ENCODE measurements around the gene STK4. TPM values are rescaled to one million over a fixed set of nuclear protein-coding genes. Genes with fewer than 3 reads are reported as not detected.

STK4 gene
- total RNA-seq, 4 donors from 2014 or later, result 27.7 to 128 (median 42.9) TPM

DNA sequence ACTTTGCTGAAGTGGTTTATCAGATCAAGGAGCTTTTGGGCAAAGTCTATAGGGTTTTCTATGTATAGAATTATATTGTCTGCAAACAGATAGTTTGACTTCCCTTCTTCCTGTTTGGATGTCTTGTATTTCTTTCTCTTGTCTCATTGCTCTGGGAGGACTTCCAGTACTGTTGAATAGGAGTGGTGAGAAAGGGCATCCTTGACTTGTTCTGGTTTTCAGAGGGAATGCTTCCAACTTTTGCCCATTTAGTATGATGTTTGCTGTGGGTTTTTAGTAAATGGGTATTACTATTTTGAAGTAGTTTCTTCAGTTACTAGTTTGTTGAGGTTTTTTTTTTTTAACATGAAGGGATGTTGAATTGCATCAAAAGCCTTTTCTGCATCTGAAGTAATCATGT, 98.5 kb downstream of the STK4 start:
- no peaks in the 10 kb centered on the region for H3K9me3 ChIP-seq
- no peak overlapping the region for H3K27ac ChIP-seq
- TF ChIP-seq, protein P1, sequence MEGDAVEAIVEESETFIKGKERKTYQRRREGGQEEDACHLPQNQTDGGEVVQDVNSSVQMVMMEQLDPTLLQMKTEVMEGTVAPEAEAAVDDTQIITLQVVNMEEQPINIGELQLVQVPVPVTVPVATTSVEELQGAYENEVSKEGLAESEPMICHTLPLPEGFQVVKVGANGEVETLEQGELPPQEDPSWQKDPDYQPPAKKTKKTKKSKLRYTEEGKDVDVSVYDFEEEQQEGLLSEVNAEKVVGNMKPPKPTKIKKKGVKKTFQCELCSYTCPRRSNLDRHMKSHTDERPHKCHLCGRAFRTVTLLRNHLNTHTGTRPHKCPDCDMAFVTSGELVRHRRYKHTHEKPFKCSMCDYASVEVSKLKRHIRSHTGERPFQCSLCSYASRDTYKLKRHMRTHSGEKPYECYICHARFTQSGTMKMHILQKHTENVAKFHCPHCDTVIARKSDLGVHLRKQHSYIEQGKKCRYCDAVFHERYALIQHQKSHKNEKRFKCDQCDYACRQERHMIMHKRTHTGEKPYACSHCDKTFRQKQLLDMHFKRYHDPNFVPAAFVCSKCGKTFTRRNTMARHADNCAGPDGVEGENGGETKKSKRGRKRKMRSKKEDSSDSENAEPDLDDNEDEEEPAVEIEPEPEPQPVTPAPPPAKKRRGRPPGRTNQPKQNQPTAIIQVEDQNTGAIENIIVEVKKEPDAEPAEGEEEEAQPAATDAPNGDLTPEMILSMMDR (IDR thresholded peaks at IDR 0.05), result no peak
- TF ChIP-seq POLR2A (IDR thresholded peaks at IDR 0.05), result no peak
- no peaks in the 10 kb centered on the region for H3K27me3 ChIP-seq
- no peak overlapping the region for H3K4me3 ChIP-seq
- H3K36me3 ChIP-seq, result peaks cover 0 to 17% (median 0%) of the 10 kb centered on the region in 3 donors
- H3K4me1 ChIP-seq, result no peaks in the 10 kb centered on the region
- no peak for DNase-seq

DNA sequence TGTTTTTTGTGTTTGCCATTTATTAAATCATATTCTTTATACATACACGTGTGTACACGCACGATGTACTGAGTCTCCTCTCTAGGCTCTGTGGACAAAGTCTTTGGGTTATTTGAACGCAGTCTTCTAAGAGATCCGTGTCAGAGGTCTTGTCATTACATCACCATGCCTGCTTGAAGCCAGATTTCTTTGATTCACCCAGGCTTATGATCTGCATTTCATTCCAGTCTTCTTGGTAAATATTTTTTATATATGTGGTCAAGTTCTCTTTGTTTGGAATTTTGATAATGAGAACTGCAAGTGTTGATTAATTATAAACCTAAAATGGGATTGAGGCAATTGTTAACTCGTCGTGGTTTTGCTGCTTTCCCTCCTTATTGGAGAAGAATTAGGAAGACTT, 100.1 kb downstream of the STK4 start:
- Histone ChIP-seq H3K4me3 (no peak overlapping the region), H3K9me3 (no peaks in the 10 kb centered on the region), H3K4me1 (no peaks in the 10 kb centered on the region), H3K27me3 (no peaks in the 10 kb centered on the region), H3K27ac (no peak overlapping the region), H3K36me3 (peaks cover 0 to 17% (median 0%) of the 10 kb centered on the region in 3 donors)
- no peak for DNase-seq
- no peak for TF ChIP-seq POLR2A (IDR thresholded peaks at IDR 0.05)
- TF ChIP-seq, protein P1 (IDR thresholded peaks at IDR 0.05), result no peak

DNA sequence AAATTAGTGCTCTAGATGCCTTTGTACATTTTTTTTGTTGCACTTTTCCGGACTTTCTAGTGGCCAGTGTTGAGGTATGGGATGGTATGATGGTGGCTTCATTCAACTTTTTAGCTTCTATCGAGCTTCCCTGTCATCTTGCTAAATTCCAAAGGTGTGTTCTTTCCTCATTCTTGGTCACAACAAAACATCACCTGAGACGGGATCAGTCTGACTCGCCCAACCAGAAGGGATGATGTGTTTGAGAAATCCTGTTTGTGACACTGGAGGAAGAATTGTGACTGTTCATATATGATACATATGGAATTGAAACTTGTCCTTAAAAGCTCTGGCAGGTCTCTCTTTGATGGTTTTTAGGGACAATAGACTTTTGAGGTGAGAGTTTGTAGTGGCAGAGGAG, 100.8 kb downstream of the STK4 start:
- Histone ChIP-seq H3K9me3 (no peaks in the 10 kb centered on the region), H3K27ac (no peak overlapping the region), H3K4me3 (no peak overlapping the region), H3K27me3 (no peaks in the 10 kb centered on the region), H3K36me3 (peaks cover 0 to 17% (median 0%) of the 10 kb centered on the region in 3 donors), H3K4me1 (no peaks in the 10 kb centered on the region)
- DNase-seq, result no peak
- TF ChIP-seq, protein P1 (IDR thresholded peaks at IDR 0.05), result no peak
- no peak for TF ChIP-seq POLR2A (IDR thresholded peaks at IDR 0.05)

DNA sequence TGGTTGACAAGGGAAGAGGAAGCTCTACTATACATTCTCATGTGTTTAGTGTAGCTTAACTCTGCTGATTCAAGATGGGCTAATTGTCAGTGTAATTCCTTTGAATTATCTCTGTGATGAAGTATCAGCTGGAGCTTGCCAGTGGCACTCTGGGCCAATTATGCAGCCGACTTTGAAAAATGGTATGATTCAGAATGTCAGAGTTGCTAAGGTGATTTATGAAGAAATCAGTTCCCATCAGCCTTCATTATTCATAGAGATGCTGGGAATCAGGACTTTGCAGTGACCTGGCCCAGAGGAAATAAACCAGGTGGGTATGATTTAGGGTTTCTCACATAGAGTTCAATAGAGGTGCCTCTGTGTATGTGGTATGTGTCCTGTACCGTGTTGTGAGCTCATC, 101.2 kb downstream of the STK4 start:
- no peaks in the 10 kb centered on the region for H3K4me1 ChIP-seq
- no peak overlapping the region for H3K27ac ChIP-seq
- no peak overlapping the region for H3K4me3 ChIP-seq
- peaks cover 0 to 17% (median 0%) of the 10 kb centered on the region in 3 donors for H3K36me3 ChIP-seq
- no peaks in the 10 kb centered on the region for H3K27me3 ChIP-seq
- no peak for TF ChIP-seq POLR2A (IDR thresholded peaks at IDR 0.05)
- TF ChIP-seq, protein P1 (IDR thresholded peaks at IDR 0.05), result no peak
- no peak for DNase-seq
- no peaks in the 10 kb centered on the region for H3K9me3 ChIP-seq

DNA sequence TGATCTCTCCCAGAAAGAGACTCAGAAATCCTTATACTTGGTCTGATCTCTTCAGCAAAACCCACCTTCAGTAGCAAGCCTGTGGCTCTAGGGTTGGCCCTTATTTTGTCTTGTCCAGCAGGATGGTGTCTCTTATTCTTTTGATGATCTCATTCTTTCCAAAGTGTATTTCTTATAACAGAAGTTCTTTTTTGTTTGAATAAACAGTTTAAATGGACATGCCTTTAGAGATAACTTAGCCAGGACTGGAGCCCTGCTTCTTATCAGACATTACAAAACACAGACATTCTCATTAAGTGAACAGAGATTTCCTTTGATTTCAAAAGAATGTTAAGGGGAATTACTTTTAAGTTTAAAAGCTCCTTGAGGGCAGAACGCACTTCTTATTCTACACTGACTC, 102.9 kb downstream of the STK4 start:
- Histone ChIP-seq H3K27me3 (no peaks in the 10 kb centered on the region), H3K4me3 (no peak overlapping the region), H3K4me1 (no peaks in the 10 kb centered on the region), H3K36me3 (peaks cover 0 to 18% (median 0%) of the 10 kb centered on the region in 3 donors), H3K27ac (no peak overlapping the region), H3K9me3 (no peaks in the 10 kb centered on the region)
- no peak for DNase-seq
- no peak for TF ChIP-seq POLR2A (IDR thresholded peaks at IDR 0.05)
- TF ChIP-seq, protein P1 (IDR thresholded peaks at IDR 0.05), result no peak

Data from Peyer's patch (tissue), 4 donors.